ENCODE results near the gene FAM204A. TPM values are rescaled to one million over a fixed set of nuclear protein-coding genes. Genes with fewer than 3 reads are reported as not detected.

The FAM204A gene
- total RNA-seq, 1 experiment from 2014 or later, result 103 TPM

- intact Hi-C loops (cut with micrococcal nuclease; ENCODE audit: unreplicated experiment), result no loop called here
Observed at GRCh38 chr10:118307859-118308258, 34.3 kb downstream of the FAM204A start.

GRCh38 chr10:118307220-118307619 is 34.9 kb downstream of the FAM204A start:
- no peak for TF ChIP-seq CTCF (conservative IDR thresholded peaks at IDR 0.05; ENCODE audit: low read depth, low read length)
- no peak for TF ChIP-seq EZH2 (IDR thresholded peaks at IDR 0.05; ENCODE audit: borderline replicate concordance, low read depth, low read length, poor library complexity, severe bottlenecking)
- Histone ChIP-seq H3K4me3 (ENCODE audit: low read depth, low read length, poor library complexity, severe bottlenecking) (no peak overlapping the region), H3K27me3 (replicated peaks; ENCODE audit: insufficient read depth, low read depth, low read length, poor library complexity) (no peaks in the 10 kb centered on the region), H3K27ac (ENCODE audit: low read depth, low read length, poor library complexity, severe bottlenecking) (no peak overlapping the region), H3K9me3 (ENCODE audit: low read depth, low read length, poor library complexity, severe bottlenecking) (no peaks in the 10 kb centered on the region), H3K36me3 (ENCODE audit: insufficient read depth, low read length, poor library complexity, severe bottlenecking) (peaks cover 12% of the 10 kb centered on the region), H3K4me1 (ENCODE audit: insufficient read depth, low read length, poor library complexity, severe bottlenecking) (no peaks in the 10 kb centered on the region)
- DNase-seq (ENCODE audit: low spot score), result no peak
- BruUV-seq (replicated peaks), result no TSS peak
- CTCF ChIA-PET, result no interaction called here
- intact Hi-C loops (cut with micrococcal nuclease; ENCODE audit: unreplicated experiment), result no loop called here
- POLR2A ChIA-PET (ENCODE audit: low non-redundant PET), result no interaction called here

More at GRCh38 chr10:118307859-118308258, 34.3 kb downstream of the FAM204A start:
- CTCF ChIA-PET, result no interaction called here
- no peaks in the 10 kb centered on the region for H3K4me1 ChIP-seq (ENCODE audit: insufficient read depth, low read length, poor library complexity, severe bottlenecking)
- TF ChIP-seq CTCF (conservative IDR thresholded peaks at IDR 0.05; ENCODE audit: low read depth, low read length) (no peak), EZH2 (IDR thresholded peaks at IDR 0.05; ENCODE audit: borderline replicate concordance, low read depth, low read length, poor library complexity, severe bottlenecking) (no peak)
- H3K9me3 ChIP-seq (ENCODE audit: low read depth, low read length, poor library complexity, severe bottlenecking), result no peaks in the 10 kb centered on the region
- no peak for DNase-seq (ENCODE audit: low spot score)
- H3K36me3 ChIP-seq (ENCODE audit: insufficient read depth, low read length, poor library complexity, severe bottlenecking), result peaks cover 12% of the 10 kb centered on the region
- no peaks in the 10 kb centered on the region for H3K27me3 ChIP-seq (replicated peaks; ENCODE audit: insufficient read depth, low read depth, low read length, poor library complexity)
- POLR2A ChIA-PET (ENCODE audit: low non-redundant PET), result no interaction called here
- no peak overlapping the region for H3K27ac ChIP-seq (ENCODE audit: low read depth, low read length, poor library complexity, severe bottlenecking)
- no TSS peak for BruUV-seq (replicated peaks)
- no peak overlapping the region for H3K4me3 ChIP-seq (ENCODE audit: low read depth, low read length, poor library complexity, severe bottlenecking)

GRCh38 chr10:118305730-118306129 is 36.4 kb downstream of the FAM204A start:
- BruUV-seq (replicated peaks), result no TSS peak
- intact Hi-C loops (cut with micrococcal nuclease; ENCODE audit: unreplicated experiment), result no loop called here
- no peaks in the 10 kb centered on the region for H3K4me1 ChIP-seq (ENCODE audit: insufficient read depth, low read length, poor library complexity, severe bottlenecking)
- peaks cover 12% of the 10 kb centered on the region for H3K36me3 ChIP-seq (ENCODE audit: insufficient read depth, low read length, poor library complexity, severe bottlenecking)
- ChIA-PET CTCF (no interaction called here), POLR2A (ENCODE audit: low non-redundant PET) (no interaction called here)
- no peaks in the 10 kb centered on the region for H3K27me3 ChIP-seq (replicated peaks; ENCODE audit: insufficient read depth, low read depth, low read length, poor library complexity)
- no peak overlapping the region for H3K27ac ChIP-seq (ENCODE audit: low read depth, low read length, poor library complexity, severe bottlenecking)
- no peaks in the 10 kb centered on the region for H3K9me3 ChIP-seq (ENCODE audit: low read depth, low read length, poor library complexity, severe bottlenecking)
- H3K4me3 ChIP-seq (ENCODE audit: low read depth, low read length, poor library complexity, severe bottlenecking), result no peak overlapping the region
- no peak for DNase-seq (ENCODE audit: low spot score)
- no peak for TF ChIP-seq EZH2 (IDR thresholded peaks at IDR 0.05; ENCODE audit: borderline replicate concordance, low read depth, low read length, poor library complexity, severe bottlenecking)
- no peak for TF ChIP-seq CTCF (conservative IDR thresholded peaks at IDR 0.05; ENCODE audit: low read depth, low read length)
